ENCODE measurements around the gene USP6NL.

The USP6NL gene

DNA sequence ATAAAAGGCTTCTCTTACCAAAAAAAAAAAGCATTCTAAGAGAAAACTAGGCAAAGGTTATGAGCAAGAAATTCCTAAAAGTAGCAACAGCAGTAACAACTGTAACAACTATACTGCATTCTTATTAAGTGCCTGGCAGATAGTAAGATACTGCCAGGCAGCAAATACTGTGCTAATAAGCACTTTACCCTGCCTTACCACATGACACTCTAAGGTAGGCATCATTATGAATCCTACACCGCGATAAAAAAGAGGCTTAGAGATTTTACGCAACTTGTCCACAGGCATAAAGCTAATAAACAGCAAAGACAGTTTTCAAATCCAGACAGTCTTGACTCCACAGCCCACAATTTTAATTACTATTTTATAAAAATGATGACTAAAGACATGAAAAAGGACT is 83.2 kb downstream of the USP6NL start:
- DNase-seq (ENCODE audit: low spot score), result no peak
- TF ChIP-seq, protein P1, sequence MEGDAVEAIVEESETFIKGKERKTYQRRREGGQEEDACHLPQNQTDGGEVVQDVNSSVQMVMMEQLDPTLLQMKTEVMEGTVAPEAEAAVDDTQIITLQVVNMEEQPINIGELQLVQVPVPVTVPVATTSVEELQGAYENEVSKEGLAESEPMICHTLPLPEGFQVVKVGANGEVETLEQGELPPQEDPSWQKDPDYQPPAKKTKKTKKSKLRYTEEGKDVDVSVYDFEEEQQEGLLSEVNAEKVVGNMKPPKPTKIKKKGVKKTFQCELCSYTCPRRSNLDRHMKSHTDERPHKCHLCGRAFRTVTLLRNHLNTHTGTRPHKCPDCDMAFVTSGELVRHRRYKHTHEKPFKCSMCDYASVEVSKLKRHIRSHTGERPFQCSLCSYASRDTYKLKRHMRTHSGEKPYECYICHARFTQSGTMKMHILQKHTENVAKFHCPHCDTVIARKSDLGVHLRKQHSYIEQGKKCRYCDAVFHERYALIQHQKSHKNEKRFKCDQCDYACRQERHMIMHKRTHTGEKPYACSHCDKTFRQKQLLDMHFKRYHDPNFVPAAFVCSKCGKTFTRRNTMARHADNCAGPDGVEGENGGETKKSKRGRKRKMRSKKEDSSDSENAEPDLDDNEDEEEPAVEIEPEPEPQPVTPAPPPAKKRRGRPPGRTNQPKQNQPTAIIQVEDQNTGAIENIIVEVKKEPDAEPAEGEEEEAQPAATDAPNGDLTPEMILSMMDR (IDR thresholded peaks at IDR 0.05; ENCODE audit: extremely low read depth, missing control alignments), result no peak

DNA sequence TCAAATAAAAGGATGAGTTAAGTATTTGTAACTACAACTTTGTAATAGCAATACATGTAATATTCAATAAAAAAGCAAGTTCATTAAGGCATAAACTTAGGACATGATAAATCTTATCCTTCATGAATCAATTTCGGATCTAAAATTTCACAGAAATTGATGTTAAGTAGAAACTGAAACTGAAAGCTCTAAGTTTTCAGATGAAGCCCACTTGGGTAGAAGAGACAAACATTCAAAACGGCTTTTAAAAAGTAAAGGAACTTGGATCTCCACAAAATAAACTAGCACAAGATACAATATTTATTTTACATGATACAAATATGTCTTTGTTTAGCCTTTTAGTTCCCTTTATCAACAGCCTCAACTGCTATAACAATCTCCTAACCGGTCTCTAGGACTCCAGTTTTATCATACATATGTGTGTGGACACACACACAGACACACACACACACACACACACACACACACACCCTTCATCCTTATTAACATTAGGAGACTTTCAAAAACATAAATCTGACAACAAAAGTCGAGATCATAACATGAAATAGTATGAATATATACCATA is 83.7 kb downstream of the USP6NL start:
- no peak for DNase-seq (ENCODE audit: low spot score)
- TF ChIP-seq, protein P1 (IDR thresholded peaks at IDR 0.05; ENCODE audit: extremely low read depth, missing control alignments), result no peak

DNA sequence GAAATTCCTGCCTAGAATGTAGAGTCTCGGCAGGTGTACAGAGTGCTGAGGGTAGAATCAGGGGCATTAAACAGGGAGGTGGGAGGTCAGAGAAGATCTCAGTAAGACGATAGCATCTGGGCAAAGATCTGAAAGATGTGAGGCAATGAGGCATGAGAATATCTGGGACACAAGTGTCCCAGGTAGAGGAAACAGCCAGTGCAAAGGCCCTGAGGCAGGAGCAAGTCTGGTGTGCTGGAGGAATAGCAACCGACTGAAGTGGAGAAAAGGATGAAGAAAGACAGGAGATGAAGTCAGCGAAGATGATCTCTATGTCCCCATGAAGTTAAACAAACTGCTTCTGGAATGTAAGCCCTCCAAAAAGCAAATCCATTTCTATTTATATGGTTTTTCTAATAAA is 84.4 kb downstream of the USP6NL start:
- no peak for DNase-seq (ENCODE audit: low spot score)
- TF ChIP-seq, protein P1 (IDR thresholded peaks at IDR 0.05; ENCODE audit: extremely low read depth, missing control alignments), result no peak

DNA sequence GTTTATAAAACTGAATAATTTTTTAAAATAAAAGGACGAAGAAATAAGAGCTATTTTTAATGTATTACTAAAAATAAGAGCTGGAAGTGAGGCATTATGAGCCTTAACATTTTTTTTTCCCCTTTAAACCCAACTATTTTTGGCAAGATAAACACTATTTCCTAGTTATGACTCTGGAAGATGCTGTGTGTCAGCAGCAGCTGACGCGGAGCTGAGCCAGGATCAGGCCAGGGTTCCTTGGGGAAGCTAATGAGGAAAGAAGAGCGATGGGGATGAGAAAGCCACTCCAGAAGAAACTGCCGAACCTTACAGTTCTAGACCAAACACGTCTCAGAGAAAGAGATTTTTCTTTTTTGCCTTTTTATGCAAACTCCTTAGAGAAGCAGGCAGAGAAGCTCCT is 85.9 kb downstream of the USP6NL start:
- DNase-seq (ENCODE audit: low spot score), result no peak
- TF ChIP-seq, protein P1 (IDR thresholded peaks at IDR 0.05; ENCODE audit: extremely low read depth, missing control alignments), result no peak

DNA sequence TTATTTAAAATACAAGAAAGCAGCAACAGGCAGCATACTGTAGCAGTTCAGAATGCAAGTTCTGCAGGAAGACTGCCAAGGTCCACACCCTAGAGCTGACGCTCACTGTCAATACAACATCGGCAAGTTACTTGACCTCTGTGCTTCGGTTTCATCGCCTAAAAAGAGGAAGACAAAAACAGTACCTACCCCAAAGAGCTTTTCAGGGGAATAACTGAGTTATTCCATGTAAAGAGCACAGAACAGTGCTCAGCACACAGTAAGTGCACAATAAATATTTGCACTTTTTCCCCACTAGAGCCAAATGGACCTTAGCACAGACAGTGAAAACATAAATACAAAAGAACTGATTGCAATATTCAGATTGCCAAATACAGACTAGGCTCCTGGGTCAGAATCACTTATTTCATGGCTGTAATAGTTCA is 88.6 kb downstream of the USP6NL start:
- DNase-seq (ENCODE audit: low spot score), result no peak
- TF ChIP-seq, protein P1 (IDR thresholded peaks at IDR 0.05; ENCODE audit: extremely low read depth, missing control alignments), result no peak

DNA sequence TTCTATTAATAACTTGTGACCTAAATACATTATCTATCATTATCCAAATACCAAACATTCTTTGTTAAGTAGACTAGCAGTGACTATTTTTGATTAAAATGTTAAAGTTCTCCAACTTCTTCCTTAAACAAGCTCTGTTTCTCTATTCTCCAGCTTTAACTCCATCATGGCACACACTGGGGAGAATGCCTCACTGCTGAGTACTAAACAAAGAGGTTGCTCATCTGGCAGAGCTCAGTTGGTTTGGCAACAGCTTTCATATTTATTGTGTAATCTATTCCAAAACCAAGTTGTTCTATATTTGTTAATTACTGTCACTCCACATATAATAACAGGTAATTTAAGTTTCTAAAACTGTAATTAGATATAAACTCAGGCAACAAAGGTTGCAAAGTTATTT is 89.6 kb downstream of the USP6NL start:
- TF ChIP-seq, protein P1 (IDR thresholded peaks at IDR 0.05; ENCODE audit: extremely low read depth, missing control alignments), result no peak
- DNase-seq (ENCODE audit: low spot score), result no peak

DNA sequence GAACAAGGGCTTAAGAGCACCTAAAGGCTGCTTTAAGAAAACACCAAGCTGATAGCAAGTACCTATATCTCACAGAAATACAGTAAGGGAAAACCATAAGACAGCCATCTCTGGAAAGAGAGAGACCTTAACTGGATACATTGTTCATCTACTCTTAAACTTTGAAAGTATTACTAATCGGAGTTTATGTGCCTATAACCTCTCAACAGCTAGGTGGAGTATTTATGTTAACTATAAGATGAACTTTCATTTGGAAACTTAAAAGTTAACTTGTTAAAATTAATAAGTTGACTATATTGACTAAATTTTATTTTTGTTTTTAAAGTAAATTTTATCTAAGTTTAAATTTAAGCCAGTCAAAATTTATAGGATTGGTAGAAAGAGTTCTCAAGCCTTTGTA is 90.6 kb downstream of the USP6NL start:
- no peak for DNase-seq (ENCODE audit: low spot score)
- TF ChIP-seq, protein P1 (IDR thresholded peaks at IDR 0.05; ENCODE audit: extremely low read depth, missing control alignments), result no peak
